Limb (tissue), 2 donors: ENCODE measurements around the gene SVOP.
"Not testable (repeated sequence)": the region's sequence is repeated elsewhere in the genome, so short reads cannot be mapped to it uniquely, and the experiment has no call there.

Experiments used
- DNase-seq, 2 donors: peaks; one replicate each; pipeline ENCODE4 v3.0.0-alpha.2; 2016; ENCODE audit errors: extremely low spot score in 2 of 2

SVOP gene

GRCh38 chr12:109020796-109021380 is at the start of gene SVOP:
TSS of gene SVOP (minus strand) at chr12:109021068. CDS start at chr12:109020868, 200 bp downstream.
- DNase-seq: peak; percentile 76 to 93

- DNase-seq: no peak
Measured at GRCh38 chr12:109069307-109070271, 48.7 kb upstream of the SVOP start.

GRCh38 chr12:109065853-109066193 is 45.0 kb upstream of the SVOP start:
- DNase-seq: no peak

- no peak for DNase-seq
Measured at GRCh38 chr12:109065154-109065852, 44.4 kb upstream of the SVOP start.

- DNase-seq: no peak
Measured at GRCh38 chr12:109064143-109064542, 43.3 kb upstream of the SVOP start.

- no peak for DNase-seq
Measured at GRCh38 chr12:109058773-109059172, 37.9 kb upstream of the SVOP start.

GRCh38 chr12:109057376-109057775 is 36.5 kb upstream of the SVOP start:
- no peak for DNase-seq

- DNase-seq: no peak
Measured at GRCh38 chr12:109056891-109057290, 36.0 kb upstream of the SVOP start.

GRCh38 chr12:109054520-109054919 is 33.7 kb upstream of the SVOP start:
- no peak for DNase-seq

GRCh38 chr12:109054124-109054513 is 33.3 kb upstream of the SVOP start:
- DNase-seq: not testable (repeated sequence)

- no peak for DNase-seq
Measured at GRCh38 chr12:109053382-109054123, 32.7 kb upstream of the SVOP start.

- DNase-seq: peak; percentile 83 to 92
Measured at GRCh38 chr12:109052414-109053323, 31.8 kb upstream of the SVOP start, which contains the start of gene USP30. TSS of gene USP30 (plus strand) at chr12:109052576. CDS start at chr12:109052679, 103 bp downstream.

- peak in 1 of 2 donors; percentile 3 for DNase-seq
Measured at GRCh38 chr12:109052097-109052413, 31.2 kb upstream of the SVOP start.

GRCh38 chr12:109049794-109050193 is 28.9 kb upstream of the SVOP start:
- DNase-seq: not testable (repeated sequence)

- DNase-seq: not testable (repeated sequence)
Measured at GRCh38 chr12:109048706-109049105, 27.8 kb upstream of the SVOP start.

- no peak for DNase-seq
Measured at GRCh38 chr12:109047081-109047805, 26.4 kb upstream of the SVOP start.

GRCh38 chr12:109044241-109044640 is 23.4 kb upstream of the SVOP start:
- DNase-seq: no peak

- DNase-seq: no peak
Measured at GRCh38 chr12:109036975-109037374, 16.1 kb upstream of the SVOP start.

- no peak for DNase-seq
Measured at GRCh38 chr12:109033239-109034196, 12.7 kb upstream of the SVOP start.
